Prostate gland (tissue), 1 donor: ENCODE measurements around the gene PNMA5.
"Not testable (repeated sequence)": the region's sequence is repeated elsewhere in the genome, so short reads cannot be mapped to it uniquely, and the experiment has no call there.

Source experiments
- POLR2A ChIP-seq: fragments of 450-650 bp; IDR thresholded peaks from one replicate; pipeline ENCODE4 v1.6.1; 2016; ENCODE audit warnings: antibody characterized with exemption, mild to moderate bottlenecking
- POLR2AphosphoS5 ChIP-seq: sonication (generic); formaldehyde crosslinking; IDR thresholded peaks from one replicate; pipeline ENCODE4 v1.6.1; 2017; ENCODE audit warnings: antibody characterized with exemption

DNA sequence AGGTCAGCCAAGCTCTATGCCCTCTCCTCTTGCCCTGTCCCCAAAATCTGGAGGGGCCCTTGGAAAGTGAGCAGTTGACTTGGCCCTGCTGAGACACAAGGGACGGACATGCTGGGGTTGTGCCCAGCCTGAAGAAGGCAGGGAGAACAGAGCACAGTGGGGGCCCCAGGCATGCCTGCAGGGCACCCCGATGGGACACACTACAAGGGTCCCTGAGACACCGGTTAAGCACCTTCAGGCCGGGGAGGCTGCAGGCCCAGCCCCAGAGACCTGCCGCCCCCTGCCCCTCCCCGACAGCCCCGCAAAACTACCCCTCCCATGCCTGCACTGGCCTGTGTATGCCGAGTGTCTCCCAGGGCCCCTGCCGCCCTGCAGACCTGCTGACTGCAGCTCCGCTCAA lies 6.8 kb downstream of the PNMA5 start:
- TF ChIP-seq POLR2A, POLR2AphosphoS5: not testable (repeated sequence)
